HG03565 (cell line): ENCODE results near the gene CEBPG.

Experiments
- ATAC-seq: cut with Tn5 transposase; IDR thresholded peaks from one replicate; pipeline ENCODE4 v1.9.1; 2021; ENCODE audit warnings: mild to moderate bottlenecking, moderate library complexity; ENCODE audit not compliant: unreplicated experiment

Gene CEBPG

GRCh38 chr19:33377586-33378475 is 4.3 kb downstream of the CEBPG start:
- no peak for ATAC-seq

DNA sequence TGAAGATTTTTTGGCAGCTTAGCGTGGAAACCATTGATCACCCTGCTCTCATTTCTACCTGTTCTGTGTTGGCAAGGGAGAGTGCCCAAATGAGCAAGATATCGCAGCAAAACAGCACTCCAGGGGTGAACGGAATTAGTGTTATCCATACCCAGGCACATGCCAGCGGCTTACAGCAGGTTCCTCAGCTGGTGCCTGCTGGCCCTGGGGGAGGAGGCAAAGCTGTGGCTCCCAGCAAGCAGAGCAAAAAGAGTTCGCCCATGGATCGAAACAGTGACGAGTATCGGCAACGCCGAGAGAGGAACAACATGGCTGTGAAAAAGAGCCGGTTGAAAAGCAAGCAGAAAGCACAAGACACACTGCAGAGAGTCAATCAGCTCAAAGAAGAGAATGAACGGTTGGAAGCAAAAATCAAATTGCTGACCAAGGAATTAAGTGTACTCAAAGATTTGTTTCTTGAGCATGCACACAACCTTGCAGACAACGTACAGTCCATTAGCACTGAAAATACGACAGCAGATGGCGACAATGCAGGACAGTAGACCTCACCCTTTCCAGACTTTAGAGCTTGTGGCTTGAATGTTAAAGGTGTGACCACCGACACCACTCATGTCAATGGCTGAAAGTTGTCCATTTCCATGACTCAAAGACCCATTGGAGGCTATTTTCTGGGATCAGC is 5.8 kb downstream of the CEBPG start:
- no peak for ATAC-seq

GRCh38 chr19:33381101-33381500 is 7.6 kb downstream of the CEBPG start:
- no peak for ATAC-seq

GRCh38 chr19:33382006-33382405 is 8.5 kb downstream of the CEBPG start:
- ATAC-seq = no peak

DNA sequence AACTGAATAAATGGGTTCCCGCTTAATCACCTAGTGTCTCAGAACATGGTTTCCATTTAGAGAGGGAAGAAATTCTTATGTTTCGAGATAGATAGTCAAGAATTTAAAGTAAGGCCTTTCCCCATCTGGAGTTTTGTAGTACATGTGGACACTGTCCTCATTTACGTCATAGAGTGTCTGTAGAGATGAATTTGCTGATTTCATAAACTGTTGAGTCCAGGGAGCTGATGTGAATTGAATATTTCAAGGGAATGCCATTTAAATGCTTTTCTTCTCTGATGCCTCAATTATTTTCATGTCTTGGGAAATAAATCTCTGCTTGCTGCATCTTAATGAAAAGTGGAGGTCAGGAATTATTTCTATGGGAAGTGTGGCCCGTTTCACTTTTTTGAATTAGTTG is 9.5 kb downstream of the CEBPG start:
- no peak for ATAC-seq

GRCh38 chr19:33383720-33384292 is 10.3 kb downstream of the CEBPG start:
- ATAC-seq = no peak

DNA sequence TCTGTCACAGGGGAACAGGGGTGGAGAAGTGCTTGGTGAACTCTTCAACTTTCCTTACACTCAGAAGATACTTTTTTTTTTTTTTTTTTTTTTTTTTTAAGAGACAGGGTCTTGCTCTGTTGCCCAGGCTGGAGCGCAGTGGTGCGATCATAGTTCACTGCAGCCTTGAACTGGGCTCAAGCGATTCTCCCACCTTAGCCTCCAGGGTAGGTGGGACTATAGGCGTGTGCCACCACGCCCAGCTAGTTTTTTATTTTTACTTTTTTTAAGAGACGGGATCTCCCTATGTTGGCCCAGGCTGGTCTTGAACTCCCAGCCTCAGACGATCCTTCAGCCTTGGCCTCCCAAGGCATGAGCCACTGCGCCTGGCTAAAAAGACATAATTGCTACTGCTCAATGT is 11.5 kb downstream of the CEBPG start:
- ATAC-seq = no peak

DNA sequence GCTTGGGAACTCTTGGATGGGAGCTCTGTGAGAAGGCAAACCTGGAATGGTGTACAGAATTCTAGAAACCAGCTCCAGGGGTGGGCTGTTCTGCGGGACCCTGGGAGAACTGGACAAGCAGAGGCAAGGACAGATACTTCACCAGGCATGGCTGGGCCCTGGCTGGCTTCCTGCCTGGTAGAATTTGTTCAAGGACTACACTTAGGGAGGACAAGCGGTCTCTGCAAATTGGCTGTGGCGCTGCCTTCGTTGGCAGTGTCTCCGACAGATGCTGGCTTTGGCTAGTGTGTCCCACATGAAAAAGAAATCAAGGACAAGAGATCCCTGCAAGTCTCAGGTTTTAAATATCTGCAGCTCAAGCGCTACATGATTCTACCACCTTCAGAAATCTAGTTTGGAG is 12.4 kb downstream of the CEBPG start:
- no peak for ATAC-seq

GRCh38 chr19:33386361-33386858 is 12.9 kb downstream of the CEBPG start:
- no peak for ATAC-seq

- ATAC-seq = no peak
Measured at GRCh38 chr19:33387351-33388230, 14.1 kb downstream of the CEBPG start.

DNA sequence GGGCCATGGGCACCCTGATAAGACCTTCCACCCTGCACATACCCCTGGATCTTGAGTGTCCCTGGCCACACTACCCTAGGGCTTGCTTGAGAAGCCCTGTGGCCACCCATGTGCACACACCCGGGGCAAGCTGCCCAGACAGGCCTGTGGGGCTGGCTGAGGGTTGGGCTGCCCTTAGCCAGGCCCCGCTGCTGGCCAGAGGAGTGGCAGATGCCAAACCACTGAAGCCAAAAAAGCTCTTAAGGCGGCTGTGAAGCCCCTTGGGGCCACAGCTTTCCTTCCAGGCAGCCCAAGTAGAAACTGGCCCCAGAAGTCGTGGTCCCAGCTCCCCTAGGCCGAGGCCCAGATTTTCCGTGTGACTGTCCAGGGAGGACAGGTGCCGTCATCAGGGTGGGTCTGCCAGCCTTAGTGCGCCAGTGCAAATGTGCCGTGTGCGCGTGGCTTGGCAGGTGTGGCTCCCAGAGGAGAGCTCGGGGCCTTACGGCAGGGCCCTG is 14.8 kb downstream of the CEBPG start:
- ATAC-seq = no peak

GRCh38 chr19:33388725-33389420 is 15.4 kb downstream of the CEBPG start:
- ATAC-seq = no peak

- no peak for ATAC-seq
Measured at GRCh38 chr19:33389421-33390100, 16.1 kb downstream of the CEBPG start.

DNA sequence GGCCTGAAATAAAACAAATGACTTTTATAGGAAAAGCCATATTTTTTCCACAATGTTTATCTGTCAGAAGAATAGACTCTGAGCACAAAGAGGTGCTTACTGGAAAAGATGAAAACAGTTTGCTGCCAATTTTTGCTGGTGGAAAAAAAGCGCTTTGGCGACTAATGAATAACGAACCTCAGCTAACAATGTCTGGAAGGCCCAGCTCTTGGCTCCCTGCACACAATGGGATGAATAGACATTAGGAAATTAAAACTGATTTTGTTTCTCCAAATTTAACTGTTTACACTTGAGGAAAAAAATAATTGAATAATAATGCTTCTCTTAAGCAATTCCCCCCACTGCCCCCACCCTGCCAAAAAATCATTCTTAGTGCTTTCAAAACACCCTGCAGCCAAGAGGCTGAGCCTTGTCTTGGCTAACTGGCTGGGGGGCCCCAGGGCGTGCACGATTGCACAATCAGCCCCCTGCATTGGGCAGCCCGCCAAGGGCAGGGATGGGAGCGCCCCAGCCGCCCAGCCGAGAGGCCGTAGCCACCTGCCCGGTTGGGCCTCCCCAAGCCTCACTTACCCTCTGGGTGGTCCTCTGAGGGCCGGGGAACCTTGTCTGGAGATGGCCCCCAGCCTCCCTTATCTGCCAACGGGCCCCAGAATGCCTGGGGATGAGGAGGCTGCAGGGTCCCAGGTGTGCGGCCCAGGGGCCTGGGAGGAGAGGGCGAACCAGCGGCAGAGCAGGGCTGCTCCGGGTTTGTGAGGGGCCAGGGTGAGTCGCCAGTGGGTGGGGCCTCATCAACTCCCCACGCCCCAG is 16.8 kb downstream of the CEBPG start:
- no peak for ATAC-seq

- no peak for ATAC-seq
Measured at GRCh38 chr19:33390908-33391630, 17.6 kb downstream of the CEBPG start.

DNA sequence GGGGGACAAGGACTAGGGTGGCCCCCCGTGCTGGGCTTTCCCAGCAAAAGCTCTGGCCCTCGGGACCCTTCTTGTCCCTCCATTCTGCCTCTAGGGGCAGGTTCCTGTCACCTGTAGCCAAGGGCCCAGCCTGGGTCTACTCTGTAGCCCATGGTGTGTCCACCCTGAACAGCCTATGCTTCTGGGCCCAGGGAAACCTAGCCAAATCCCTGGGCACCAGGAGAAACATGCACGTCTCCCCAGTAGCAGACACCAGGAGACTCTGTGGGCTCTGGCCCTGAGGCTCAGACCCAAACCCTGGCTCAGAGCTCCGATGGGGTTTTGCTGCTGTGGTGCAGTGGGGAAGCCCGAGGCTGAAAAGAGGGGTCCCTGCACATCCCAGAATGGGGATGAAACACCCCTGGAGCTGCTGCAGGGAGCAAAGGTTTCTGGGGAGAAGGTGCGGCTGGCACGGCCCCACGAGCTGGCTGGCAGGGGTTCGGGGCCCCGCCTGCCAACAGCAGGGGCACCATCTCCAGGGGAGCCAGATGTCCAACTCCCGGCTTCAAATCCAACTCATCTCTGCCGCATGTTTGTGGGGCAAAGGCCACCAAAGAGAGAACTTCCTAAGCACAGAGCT is 18.2 kb downstream of the CEBPG start:
- no peak for ATAC-seq
